Fibroblast of lung (primary cell): ENCODE results near the gene DEPDC5.

Experiments used
- CTCF ChIP-seq, 2 donors: IDR thresholded peaks in 1 of 2; conservative IDR thresholded peaks in 1 of 2; 1 replicate in 1 of 2; 2 replicates in 1 of 2; pipeline ENCODE4 v1.5.1; 2011 to 2012; ENCODE audit warnings: low read length in 2 of 2, control low read depth in 1 of 2, inconsistent platforms in 1 of 2, low read depth in 1 of 2, mild to moderate bottlenecking in 1 of 2
- EZH2 ChIP-seq: IDR thresholded peaks from 2 replicates; pipeline ENCODE4 v1.5.1; 2012; ENCODE audit warnings: low read length, control low read depth, mild to moderate bottlenecking; ENCODE audit errors: missing control alignments

GRCh38 chr22:31820655-31821054 is 66.8 kb downstream of the DEPDC5 start:
- no peak for TF ChIP-seq CTCF (conservative IDR thresholded peaks at IDR 0.05 in 1 of 2, IDR thresholded peaks at IDR 0.05 in 1 of 2; ENCODE audit: low read depth in 1 of 2, low read length in 2 of 2)
- TF ChIP-seq EZH2 = no peak
